Measurements from ENCODE around the gene CDH1.
A peak's percentile ranks its signal among the peaks of the same experiment; 100 is the strongest.
"Not testable (repeated sequence)": the region's sequence is repeated elsewhere in the genome, so short reads cannot be mapped to it uniquely, and the experiment has no call there.

Gene CDH1

GRCh38 chr16:68762996-68763756 is 26.1 kb downstream of the CDH1 start:
- DNase-seq (ENCODE audit: low spot score), result no peak

- DNase-seq (ENCODE audit: low spot score), result no peak
These were observed 27.8 kb downstream of the CDH1 start for GRCh38 chr16:68764862-68765261.

GRCh38 chr16:68767581-68767980 is 30.5 kb downstream of the CDH1 start:
- no peak for DNase-seq (ENCODE audit: low spot score)

- no peak for DNase-seq (ENCODE audit: low spot score)
These were observed 31.1 kb downstream of the CDH1 start for GRCh38 chr16:68768175-68768574.

GRCh38 chr16:68768771-68769170 is 31.7 kb downstream of the CDH1 start:
- no peak for DNase-seq (ENCODE audit: low spot score)

- DNase-seq (ENCODE audit: low spot score), result no peak
These were observed 33.6 kb downstream of the CDH1 start for GRCh38 chr16:68770671-68771070.

- DNase-seq (ENCODE audit: low spot score), result no peak
These were observed 35.1 kb downstream of the CDH1 start for GRCh38 chr16:68772030-68772681.

- DNase-seq (ENCODE audit: low spot score), result no peak
These were observed 35.8 kb downstream of the CDH1 start for GRCh38 chr16:68772871-68773270.

GRCh38 chr16:68774982-68775634 is 38.0 kb downstream of the CDH1 start:
- no peak for DNase-seq (ENCODE audit: low spot score)

- DNase-seq (ENCODE audit: low spot score), result no peak
These were observed 39.9 kb downstream of the CDH1 start for GRCh38 chr16:68776821-68777485.

- no peak for DNase-seq (ENCODE audit: low spot score)
These were observed 41.6 kb downstream of the CDH1 start for GRCh38 chr16:68778551-68779231.

- no peak for DNase-seq (ENCODE audit: low spot score)
These were observed 42.8 kb downstream of the CDH1 start for GRCh38 chr16:68779891-68780290.

GRCh38 chr16:68781784-68782183 is 44.7 kb downstream of the CDH1 start:
- DNase-seq (ENCODE audit: low spot score), result no peak

- DNase-seq (ENCODE audit: low spot score), result no peak
These were observed 45.4 kb downstream of the CDH1 start for GRCh38 chr16:68782198-68783174.

- no peak for DNase-seq (ENCODE audit: low spot score)
These were observed 47.1 kb downstream of the CDH1 start for GRCh38 chr16:68784226-68784625.

GRCh38 chr16:68784721-68785120 is 47.6 kb downstream of the CDH1 start:
- no peak for DNase-seq (ENCODE audit: low spot score)

- no peak for DNase-seq (ENCODE audit: low spot score)
These were observed 48.6 kb downstream of the CDH1 start for GRCh38 chr16:68785715-68786114.

- DNase-seq (ENCODE audit: low spot score), result peak; percentile 67
These were observed 49.8 kb downstream of the CDH1 start for GRCh38 chr16:68786685-68787418.

GRCh38 chr16:68787419-68787807 is 50.3 kb downstream of the CDH1 start:
- not testable (repeated sequence) for DNase-seq (ENCODE audit: low spot score)

GRCh38 chr16:68790130-68790761 is 53.2 kb downstream of the CDH1 start:
- peak; percentile 72 for DNase-seq (ENCODE audit: low spot score)
